ENCODE measurements around the gene CUX1.

The CUX1 gene

GRCh38 chr7:102216573-102217314 lies 399.3 kb downstream of the CUX1 start:
- no peak overlapping the region for H3K4me3 ChIP-seq (ENCODE audit: low read depth, low read length)
- TF ChIP-seq, protein P1, sequence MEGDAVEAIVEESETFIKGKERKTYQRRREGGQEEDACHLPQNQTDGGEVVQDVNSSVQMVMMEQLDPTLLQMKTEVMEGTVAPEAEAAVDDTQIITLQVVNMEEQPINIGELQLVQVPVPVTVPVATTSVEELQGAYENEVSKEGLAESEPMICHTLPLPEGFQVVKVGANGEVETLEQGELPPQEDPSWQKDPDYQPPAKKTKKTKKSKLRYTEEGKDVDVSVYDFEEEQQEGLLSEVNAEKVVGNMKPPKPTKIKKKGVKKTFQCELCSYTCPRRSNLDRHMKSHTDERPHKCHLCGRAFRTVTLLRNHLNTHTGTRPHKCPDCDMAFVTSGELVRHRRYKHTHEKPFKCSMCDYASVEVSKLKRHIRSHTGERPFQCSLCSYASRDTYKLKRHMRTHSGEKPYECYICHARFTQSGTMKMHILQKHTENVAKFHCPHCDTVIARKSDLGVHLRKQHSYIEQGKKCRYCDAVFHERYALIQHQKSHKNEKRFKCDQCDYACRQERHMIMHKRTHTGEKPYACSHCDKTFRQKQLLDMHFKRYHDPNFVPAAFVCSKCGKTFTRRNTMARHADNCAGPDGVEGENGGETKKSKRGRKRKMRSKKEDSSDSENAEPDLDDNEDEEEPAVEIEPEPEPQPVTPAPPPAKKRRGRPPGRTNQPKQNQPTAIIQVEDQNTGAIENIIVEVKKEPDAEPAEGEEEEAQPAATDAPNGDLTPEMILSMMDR (IDR thresholded peaks at IDR 0.05; ENCODE audit: borderline replicate concordance, insufficient read depth, low read depth, low read length): no peak

DNA sequence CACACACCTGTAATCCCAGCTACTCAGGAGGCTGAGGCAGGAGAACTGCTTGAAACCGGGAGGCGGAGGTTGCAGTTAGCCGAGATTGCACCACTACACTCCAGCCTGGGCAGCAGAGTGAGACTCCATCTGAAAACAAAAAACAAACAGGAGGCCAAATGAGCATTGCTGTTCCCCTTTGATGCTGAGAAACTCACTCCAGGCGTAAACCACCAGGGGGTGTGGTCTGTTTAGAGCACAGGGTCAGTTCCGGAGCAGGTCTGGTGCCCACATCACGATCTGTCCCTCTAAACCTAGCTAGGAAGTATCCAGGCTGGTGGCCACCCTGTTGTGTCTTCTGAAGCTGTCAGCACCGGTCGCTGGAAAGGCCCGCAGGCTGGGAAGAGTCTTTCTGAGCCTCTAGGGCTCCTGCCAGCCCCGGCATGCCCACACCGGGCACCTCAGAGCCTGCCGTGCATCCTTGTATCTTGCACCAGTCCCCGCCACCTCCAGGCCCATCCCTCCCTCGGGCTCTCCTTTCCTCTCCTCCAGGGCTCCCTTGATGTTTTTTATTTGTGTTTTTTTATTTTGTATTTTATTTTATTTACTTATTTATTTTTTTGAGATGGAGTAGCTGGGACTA lies 402.9 kb downstream of the CUX1 start:
- TF ChIP-seq, protein P1 (IDR thresholded peaks at IDR 0.05; ENCODE audit: borderline replicate concordance, insufficient read depth, low read depth, low read length): no peak
- H3K4me3 ChIP-seq (ENCODE audit: low read depth, low read length): no peak overlapping the region

DNA sequence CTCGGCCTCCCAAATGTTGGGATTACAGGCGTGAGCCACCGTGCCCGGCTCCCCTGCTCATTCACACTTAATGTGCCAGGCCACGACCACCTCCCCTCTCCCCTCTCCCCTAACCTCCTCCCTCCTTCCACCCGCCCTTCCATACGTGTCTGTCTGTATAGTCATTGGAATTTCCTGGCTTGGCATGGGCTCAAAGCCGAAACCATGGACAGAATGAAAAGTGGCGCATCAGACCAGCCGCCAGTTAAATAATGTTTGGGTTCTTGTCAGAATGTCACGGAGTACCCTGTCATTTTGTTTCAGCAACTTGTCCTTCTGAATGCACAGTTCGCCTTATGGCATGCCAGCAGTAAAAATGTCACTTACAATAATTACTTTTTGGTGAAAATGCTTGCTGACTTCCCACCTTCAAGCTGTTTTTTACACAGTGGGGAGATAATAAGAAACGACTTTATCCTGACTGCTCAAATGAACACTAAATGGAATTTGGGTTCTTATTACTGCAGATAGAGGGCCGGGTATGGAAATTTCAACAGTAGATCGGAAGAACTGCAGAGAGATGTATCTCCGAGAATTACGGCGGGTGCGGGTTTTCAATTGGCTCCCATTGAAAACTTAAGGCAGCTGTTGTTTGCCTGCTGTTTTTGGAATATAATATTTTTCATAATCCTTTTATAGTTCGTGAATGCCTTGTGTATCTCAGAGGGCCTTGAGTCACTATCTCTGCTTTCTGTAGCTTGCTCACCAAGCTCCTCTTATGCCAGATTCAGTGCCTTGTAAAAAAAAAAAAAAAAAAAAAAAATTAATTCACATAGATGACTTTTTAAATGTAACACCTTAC lies 403.8 kb downstream of the CUX1 start:
- H3K4me3 ChIP-seq (ENCODE audit: low read depth, low read length): no peak overlapping the region
- TF ChIP-seq, protein P1 (IDR thresholded peaks at IDR 0.05; ENCODE audit: borderline replicate concordance, insufficient read depth, low read depth, low read length): no peak

DNA sequence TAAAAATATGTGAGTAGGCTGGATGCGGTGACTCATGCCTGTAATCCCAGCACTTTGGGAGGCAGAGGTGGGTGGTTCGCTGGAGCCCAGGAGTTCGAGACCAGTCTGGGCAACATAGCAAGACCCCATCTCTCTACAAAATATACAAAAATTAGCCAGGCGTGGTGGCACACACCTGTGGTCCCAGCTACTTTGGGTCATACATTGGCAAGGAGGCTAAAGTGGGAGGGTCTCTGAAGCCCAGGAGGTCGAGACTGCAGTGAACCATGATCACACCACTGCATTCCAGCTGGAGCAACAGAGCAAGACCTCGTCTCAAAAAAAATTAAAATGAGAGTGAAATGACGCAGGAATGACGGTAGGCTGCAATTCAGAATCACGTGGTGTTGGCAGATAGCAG lies 404.5 kb downstream of the CUX1 start:
- H3K4me3 ChIP-seq (ENCODE audit: low read depth, low read length): no peak overlapping the region
- TF ChIP-seq, protein P1 (IDR thresholded peaks at IDR 0.05; ENCODE audit: borderline replicate concordance, insufficient read depth, low read depth, low read length): no peak

- H3K4me3 ChIP-seq (ENCODE audit: low read depth, low read length): no peak overlapping the region
- TF ChIP-seq, protein P1 (IDR thresholded peaks at IDR 0.05; ENCODE audit: borderline replicate concordance, insufficient read depth, low read depth, low read length): no peak
Measured at GRCh38 chr7:102222445-102222844, 405.0 kb downstream of the CUX1 start.

DNA sequence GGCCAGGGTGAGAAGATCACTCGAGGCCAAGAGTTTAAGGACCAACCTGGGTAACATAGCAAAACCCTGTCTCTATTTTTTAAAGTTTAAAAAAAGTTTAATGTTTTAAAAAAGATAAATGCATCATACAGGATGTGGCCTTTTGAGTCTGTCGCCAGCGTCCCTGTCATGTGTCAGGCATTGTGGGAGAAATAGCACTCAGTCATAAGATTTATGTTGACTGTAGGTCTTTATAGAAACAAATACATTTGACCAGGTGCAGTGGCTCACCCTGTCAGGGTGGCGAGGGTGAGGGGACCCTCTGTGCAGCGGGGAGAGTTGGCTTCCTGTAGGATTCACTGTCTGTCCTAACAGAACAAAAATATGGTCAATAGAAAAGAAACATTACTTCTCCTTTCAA lies 405.8 kb downstream of the CUX1 start:
- H3K4me3 ChIP-seq (ENCODE audit: low read depth, low read length): no peak overlapping the region
- TF ChIP-seq, protein P1 (IDR thresholded peaks at IDR 0.05; ENCODE audit: borderline replicate concordance, insufficient read depth, low read depth, low read length): no peak
